Amygdala (tissue), 56 donors: Measurements from ENCODE around the gene ZFPM1.

ENCODE experiments used
- DNase-seq, 56 donors: peaks; one replicate each; lab custom pipeline; 2025; lab: John Stamatoyannopoulos, UW

The ZFPM1 gene

DNA sequence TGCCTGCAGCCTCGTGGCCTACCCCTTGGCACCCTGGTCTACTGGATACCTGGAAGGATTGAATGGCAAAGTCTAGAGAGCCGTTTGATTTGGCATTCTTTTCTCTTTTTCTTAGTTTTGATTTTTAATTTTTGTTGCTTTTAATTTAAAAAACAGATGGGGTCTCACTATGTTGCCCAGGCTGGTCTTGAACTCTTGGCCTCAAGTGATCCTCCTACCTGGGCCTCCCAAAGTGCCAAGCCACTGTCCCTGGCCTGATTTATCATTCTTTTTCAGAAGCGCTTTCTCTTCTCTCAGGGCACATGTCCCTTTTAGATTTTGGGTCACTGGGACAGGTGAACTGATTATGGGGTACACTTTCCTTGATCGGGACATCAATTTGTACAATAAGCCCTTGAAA, 128.0 kb downstream of the ZFPM1 start:
- DNase-seq: no peak

- DNase-seq: no peak
These were observed 130.0 kb downstream of the ZFPM1 start for GRCh38 chr16:88582912-88583575.

DNA sequence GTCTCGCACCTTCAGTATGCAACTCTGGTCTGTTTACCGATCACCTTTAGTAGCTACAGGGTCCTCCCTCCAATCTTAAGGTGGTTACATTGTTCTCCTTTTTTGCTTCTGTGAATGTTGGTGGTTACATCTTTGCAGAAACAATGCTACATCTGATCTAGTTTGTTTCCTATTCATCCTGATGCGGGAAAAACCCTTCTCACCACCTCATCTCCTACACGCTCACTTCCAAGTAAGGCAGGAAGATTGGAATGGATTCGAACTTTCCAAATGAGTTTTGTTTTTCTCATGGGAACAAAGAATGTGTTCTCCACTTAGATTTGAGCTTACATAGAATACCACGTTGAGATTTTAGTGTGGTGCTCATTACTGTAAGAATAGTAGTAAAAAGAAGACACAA, 131.6 kb downstream of the ZFPM1 start:
- no peak for DNase-seq

DNA sequence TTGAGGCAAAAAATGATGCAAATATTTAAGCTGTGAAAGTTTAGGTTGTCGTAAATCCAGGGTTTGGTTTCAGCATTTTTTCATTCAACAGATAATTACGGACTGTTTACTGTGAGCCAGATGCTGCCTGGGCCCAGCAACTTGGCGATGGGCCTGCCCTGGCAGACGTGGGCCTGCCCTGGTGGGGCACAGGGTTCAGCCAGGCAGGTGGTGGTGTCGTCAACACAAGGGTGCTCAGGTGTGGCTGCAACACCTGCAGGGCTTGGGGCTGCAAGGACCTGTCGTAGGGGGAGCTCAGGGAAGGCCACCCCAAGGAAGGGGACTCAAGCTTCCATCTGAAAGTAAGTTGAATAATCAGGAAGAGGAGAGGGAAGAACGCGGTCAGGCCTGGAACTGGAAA, 132.2 kb downstream of the ZFPM1 start:
- no peak for DNase-seq

GRCh38 chr16:88585927-88586581, 133.0 kb downstream of the ZFPM1 start:
- no peak for DNase-seq
